GM23248 (cell line): ENCODE data around the gene WDR64.

Experiments
- EZH2 ChIP-seq: fragments of 200-600 bp; sonication (generic); IDR thresholded peaks from 2 replicates; pipeline ENCODE4 v1.6.1; 2018; ENCODE audit warnings: antibody characterized with exemption, mild to moderate bottlenecking; ENCODE audit not compliant: insufficient read depth, poor library complexity, severe bottlenecking
- EZH2phosphoT487 ChIP-seq: fragments of 200-600 bp; sonication (generic); IDR thresholded peaks from 2 replicates; pipeline ENCODE4 v1.6.1; 2018; ENCODE audit warnings: antibody characterized with exemption, moderate library complexity, mild to moderate bottlenecking, low read depth; ENCODE audit not compliant: insufficient read depth

- TF ChIP-seq EZH2phosphoT487, result no peak
- TF ChIP-seq EZH2, result no peak
Observed at GRCh38 chr1:241742084-241742483, 90.0 kb downstream of the WDR64 start.
